GM21576 (cell line): Measurements from ENCODE around the gene HSD3B1.

Experiments
- ATAC-seq: cut with Tn5 transposase; IDR thresholded peaks from one replicate; pipeline ENCODE4 v1.9.1; 2021; ENCODE audit warnings: mild to moderate bottlenecking, moderate library complexity; ENCODE audit not compliant: unreplicated experiment

Gene HSD3B1

DNA sequence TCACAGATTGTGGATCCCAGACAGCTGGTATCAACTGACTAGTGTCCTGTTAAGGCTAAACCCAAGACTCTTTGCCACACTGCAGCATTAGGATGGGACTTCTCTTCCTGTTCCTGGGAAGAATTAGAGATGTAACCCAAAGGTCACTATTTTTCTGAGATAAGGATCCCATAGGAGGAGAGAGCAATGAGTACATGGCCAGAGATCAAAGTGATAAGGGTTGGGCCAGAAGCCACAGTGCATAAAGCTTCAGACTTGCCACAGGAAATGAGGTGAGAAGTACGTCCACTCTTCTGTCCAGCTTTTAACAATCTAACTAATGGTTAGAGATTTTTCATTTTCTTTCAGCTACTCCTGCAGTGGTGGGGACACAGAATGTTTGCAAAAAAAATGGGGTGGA lies at the start of gene HSD3B1:
Gene HSD3B1, plus strand, starts transcription at position 270 of the 400 bp plus-strand sequence. CDS start 267 bp downstream, outside the sequence.
- ATAC-seq, result no peak

DNA sequence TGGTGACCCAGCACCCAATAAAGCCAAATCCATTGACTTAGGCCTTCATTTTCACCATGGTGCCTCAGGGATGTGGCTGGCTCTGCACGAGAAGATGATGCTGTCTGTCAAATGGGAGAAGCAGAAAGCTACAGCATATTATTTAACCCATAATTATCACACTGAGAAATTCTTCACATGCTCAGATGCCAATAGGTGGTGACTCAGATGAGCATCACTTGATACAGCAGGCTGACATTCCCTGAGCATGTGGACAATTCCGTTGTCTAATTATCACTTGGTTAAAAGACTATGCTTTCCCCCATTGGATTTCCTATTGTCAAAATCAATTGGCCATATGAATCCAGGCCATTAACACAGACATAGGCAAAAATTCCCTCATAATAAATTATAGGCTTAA lies 44.0 kb upstream of the HSD3B1 start:
- ATAC-seq, result no peak

DNA sequence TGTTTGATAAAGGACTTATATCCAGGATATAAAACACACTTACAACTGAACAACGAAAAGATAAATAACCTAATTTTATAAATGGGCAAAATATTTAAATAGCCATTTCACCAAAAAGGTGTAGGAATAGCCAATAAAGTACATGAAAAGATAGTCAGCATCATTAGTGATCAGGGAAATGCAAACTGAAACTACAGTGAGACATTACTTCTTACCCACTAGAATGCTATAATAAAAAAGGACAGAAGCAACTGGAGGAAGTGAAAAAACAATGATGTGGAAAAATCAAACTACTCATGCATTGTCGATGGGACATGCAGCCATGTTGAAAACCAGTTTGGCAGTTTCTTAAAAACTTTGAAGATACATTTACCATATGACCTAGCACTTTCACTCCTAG lies 43.4 kb upstream of the HSD3B1 start:
- no peak for ATAC-seq

DNA sequence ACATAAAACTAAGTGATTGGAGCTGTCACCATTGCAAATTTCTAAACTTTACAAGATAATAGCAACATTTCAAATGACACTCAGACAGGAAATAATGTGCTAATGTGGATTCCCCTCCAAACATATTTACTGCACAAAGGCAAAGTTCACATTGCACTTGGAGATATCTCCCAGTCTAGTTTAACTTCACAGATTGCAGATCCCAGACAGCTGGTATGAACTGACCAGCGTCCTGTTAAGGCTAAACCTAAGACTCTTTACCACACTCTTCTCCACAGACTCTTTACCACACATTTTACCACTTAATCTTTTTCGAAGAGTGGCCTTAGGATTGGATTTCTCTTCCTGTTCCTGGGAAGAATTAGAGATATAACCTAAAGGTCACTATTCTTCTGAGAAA lies 40.6 kb upstream of the HSD3B1 start:
- ATAC-seq, result no peak

DNA sequence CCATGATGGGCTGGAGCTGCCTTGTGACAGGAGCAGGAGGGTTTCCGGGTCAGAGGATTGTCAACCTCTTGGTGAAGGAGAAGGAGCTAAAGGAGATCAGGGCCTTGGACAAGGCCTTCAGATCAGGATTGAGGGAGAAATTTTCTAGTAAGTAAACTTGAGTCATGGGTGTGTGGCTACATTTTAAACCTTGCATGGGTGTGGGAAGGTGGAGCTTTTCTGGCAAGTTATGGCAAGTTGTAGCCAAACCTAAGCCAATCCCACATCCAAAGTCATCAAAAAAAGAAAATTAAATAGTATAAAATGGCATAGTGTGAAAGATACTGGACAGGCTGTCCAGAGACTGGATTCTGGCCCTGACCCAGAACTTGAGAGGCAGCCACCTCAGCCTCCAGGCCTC lies 39.8 kb upstream of the HSD3B1 start:
- no peak for ATAC-seq

DNA sequence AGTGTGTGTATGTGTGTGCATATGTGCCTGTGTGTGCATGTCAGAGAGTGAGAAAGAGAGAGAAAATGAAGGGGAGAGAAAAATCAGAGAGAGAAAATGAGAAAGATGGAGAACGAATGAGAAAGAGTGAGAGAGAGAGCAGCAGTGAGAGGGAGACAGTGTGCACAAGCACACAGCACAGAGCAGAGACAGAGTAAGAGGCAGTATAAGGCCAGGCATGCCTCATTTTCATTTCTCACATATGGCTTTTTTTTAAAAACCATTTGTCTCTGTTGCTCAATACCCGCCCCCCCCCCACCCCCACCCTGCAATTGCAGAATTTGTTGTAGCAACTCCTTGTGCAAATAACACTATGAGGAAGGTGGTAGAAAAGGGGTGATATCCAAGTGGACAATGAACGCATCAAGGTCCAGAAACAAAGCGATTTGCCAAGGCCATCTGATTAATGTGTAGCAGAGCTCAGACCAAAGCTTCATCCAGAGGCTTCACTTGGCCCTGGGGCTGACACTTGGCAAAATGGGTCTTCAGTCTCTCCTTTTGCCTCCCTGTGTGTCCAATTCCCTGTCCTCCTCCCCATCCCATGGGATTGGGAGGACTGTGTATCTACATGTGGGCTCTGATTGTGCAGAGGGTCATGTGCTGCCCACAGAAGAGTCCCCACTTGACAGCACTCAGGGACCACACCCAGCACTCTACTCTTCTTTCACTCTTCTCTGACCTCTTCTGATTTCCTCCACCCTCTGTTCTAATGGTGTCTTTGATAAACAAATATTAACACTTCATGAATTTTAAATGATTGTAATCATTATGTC lies 38.9 kb upstream of the HSD3B1 start:
- no peak for ATAC-seq

DNA sequence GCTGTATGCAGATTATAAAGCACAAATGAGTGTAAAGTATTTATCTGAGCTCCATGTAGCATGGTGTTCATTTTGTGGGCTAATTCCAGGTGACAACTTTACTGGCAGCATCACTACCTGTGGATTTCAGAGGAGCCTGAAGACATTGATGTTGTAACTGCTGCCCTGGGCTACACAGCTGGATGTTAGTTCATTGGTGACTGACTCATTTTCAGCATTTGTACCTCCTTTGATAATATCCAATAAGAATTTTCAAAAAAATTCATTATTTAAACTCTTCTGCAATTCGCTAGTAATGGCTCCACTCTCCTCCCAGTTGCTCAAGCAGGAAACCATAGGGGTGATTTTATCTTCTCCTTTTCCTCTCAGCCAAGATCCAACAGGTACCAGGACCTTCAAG lies 37.3 kb upstream of the HSD3B1 start:
- no peak for ATAC-seq

DNA sequence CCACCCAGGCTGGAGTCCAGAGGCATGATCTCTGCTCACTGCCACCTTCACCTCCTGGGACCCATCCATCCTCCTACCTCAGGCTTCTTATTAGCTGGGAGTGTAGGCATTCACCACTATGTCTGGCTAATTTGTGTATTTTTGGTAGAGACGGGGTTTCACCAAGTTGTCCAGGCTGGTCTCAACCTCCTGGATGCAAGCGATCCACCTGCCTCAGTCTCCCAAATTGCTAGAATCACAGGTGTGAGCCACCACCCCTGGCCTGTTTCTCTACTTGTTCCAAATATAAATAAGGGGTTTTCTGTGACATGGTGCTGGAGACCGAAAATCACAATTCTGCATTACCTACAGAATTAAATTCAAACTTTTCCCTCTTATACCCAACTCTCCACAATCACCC lies 36.6 kb upstream of the HSD3B1 start:
- no peak for ATAC-seq

DNA sequence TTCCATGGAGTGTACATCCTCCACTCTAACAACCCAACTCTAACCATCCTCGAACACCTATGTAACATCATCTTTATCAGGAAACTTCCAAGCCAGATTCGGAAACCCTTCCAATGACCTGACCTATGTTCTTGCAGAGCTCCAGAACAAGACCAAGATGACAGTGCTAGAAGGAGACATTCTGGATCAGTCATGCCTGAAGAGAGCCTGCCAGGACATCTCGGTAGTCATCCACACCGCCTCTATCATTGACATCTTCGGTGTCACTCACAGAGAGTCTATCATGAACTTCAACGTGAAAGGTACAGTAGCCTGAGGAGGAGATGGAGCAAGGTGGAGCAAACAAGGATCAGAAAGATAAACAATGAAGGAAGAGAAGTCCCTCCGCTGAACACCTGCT lies 36.1 kb upstream of the HSD3B1 start:
- no peak for ATAC-seq

DNA sequence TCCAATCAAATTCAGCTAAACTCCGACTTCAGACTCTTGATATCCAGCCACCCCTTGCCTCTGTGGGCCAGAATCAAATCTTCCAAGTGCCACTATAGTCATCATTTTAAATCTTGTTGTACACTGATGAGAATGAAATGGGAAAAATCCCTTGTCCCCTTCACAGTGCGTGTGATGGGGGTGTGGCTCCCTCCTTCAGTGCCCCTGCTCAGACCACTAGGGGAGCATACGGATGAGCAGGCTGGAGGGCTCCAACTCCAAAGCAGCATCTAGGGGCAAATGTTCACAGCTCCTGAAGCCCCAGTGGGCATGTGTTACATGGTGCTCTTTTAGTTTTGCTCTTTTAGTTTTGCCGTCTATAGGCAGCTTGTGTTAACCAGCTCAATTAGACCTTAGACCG lies 35.4 kb upstream of the HSD3B1 start:
- no peak for ATAC-seq

DNA sequence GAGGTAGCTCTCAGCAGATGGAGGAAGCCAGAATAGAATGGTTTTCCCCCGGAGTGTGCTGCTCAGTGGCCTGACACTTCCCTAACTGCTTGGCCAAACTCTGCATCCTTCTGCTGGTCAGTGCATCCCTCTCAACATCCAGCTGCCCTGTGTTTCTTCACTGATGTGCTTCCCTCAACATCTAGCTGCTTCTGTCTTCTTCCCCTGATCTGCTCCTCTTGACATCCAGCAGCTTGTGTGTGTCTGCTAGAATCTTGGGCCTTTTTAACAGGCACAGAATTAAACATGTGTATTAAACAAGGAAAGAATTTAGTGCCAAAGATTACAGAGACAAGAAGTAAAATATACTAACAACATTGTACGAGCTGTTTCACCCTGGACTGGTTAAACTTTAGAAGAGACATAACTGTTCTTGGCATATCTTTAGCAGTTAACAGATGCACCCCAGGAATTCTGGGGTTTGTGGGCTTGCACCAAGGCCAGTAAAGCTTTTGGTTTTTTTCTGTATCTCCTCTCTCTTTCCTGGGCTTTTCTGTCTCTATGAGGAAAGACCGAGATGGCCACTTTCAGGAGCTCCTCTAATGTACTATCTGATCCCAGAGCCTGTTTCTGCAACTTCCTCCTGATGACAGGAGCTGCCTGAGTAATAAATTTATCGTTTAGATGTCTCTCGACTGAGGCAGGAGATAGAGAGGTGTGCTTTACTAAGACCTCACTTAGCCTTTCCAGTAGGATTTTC lies 34.8 kb upstream of the HSD3B1 start:
- ATAC-seq, result no peak

DNA sequence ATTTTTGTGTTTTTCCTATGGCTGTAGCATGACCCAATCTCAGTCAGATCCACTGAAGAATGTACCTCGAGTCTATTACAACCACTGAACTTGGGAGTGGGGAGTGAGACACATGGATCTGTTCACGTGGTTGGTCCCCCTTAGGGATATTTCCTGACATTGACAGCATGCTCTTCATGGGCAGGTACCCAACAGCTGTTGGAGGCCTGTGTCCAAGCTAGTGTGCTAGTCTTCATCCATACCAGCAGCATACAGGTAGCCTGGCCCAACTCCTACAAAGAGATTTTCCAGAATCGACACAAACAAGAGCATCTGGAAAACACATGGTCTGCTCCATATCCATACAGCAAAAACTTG lies 34.2 kb upstream of the HSD3B1 start:
- no peak for ATAC-seq

DNA sequence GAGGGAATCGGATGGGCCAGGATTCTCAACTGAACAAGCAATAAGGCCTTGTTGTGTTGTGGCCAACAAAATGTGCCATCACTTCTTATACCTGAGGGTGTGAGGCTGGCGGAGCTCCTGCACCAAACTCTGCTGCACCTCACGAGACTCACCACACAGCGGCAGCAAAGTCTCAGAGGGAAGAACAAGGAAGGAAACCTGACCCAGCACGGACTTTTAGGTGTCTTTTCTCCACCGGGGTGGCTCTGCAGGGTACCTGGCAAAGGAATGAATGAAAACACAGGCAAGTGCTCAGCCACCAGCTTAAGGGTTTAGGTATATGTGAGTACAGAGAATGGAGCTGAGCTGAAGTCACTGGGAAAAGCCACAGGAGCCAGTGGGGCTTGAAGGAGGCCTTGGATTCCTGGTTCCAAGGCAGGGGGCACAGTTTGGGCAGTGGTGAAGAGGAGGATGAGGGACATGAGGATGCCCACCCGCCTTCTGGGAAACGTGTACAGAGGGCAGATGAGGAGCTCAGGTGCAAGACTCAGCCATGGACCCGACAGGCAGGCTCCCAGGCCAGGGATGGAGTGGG lies 31.1 kb upstream of the HSD3B1 start:
- no peak for ATAC-seq

DNA sequence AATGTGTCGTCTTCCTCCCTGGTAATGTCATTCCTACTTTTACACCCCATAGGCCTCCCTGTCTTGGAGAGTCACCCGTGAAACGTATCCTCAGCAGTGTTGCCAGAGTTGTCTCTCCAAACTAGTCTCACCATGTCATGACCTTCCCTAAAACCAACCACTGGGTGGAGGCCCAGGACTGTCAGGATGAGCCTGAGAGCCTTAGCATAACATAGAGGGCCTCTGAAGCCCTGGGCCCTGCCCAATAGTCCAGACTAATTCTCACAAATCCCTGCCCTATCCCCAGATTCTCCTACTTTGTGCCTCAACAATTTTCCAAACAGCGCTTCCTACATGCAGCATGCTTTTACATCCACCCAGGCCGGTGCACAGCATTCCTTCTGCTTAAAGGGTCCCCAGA lies 29.3 kb upstream of the HSD3B1 start:
- ATAC-seq, result no peak

DNA sequence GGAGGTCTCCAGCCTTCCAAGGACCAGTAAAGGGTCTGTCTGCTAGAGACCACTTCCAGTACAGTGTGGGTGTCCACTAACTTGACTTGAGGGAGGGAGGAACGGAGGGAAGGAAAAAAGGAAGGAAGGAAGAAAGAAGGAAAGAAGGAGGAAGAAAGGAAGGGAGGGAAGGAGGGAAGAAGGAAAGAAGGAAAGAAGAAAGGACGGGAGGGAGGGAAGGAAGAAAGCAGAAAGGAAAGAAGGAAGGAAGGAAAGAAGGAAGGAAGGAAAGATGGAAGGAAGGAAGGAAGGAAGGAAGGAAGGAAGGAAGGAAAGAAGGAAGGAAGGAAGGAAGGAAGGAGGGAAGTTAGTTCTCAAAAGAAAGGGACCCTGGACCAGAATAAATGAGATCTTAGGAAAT lies 26.8 kb upstream of the HSD3B1 start:
- ATAC-seq, result no peak

DNA sequence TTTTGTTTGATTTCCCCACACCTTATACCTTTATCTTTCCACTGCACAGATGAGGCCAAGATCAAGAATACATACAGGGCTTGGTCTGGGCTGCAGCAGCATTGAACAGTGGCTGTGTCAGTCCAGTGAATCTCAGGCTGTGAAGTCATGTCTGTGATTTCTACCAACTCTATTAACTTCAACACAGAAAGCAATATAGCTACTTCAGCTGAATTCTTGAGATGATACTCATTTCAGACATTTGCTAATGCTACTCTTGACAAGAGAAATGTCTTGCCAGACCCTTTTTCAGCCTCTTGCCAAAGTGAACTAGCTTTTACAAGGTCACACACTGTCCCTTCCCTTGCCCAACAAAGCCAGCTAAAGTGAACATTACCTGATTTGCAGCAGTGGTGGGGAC lies 25.1 kb upstream of the HSD3B1 start:
- no peak for ATAC-seq

DNA sequence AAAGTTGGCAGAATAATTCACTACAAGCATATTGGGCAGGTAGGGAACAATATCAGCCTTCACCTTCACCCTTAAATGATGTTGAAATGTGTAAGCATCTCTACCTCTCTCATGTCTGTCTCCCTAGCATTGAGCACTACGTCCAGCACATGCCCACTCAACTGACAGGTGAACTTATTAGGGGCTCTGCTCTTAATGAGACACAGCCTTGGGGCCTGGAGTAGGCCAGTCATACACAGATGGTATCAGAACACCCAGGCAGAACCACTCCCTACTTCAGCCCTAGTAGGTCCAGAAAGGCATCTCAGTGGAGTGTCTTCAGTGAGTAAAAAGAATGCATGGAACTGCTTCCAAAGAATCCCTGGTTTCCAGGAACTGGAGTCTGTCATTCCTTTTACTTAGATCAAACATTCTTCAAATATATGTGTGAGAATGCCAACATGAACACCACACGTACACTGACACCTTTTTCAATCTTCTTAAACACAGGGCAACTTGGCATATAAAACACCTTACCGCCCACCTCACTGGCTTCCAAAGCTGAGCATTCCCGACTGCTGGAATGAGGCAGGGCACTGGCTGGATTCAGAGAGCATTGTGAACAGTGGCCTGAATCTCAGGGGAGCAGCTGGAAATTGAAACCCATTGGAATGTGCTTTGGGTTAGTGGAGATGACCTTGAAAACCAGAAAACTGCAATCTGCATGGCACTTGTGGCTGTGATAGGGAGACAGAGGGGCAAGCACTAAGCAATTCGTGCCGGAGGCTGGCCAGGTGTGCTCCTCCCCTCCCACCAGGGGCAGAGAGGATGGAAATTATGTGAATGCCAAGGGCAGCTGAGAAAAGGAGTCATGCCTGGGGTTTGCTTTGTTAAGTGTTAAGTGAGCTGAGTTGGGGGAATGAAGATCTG lies 24.2 kb upstream of the HSD3B1 start:
- no peak for ATAC-seq

DNA sequence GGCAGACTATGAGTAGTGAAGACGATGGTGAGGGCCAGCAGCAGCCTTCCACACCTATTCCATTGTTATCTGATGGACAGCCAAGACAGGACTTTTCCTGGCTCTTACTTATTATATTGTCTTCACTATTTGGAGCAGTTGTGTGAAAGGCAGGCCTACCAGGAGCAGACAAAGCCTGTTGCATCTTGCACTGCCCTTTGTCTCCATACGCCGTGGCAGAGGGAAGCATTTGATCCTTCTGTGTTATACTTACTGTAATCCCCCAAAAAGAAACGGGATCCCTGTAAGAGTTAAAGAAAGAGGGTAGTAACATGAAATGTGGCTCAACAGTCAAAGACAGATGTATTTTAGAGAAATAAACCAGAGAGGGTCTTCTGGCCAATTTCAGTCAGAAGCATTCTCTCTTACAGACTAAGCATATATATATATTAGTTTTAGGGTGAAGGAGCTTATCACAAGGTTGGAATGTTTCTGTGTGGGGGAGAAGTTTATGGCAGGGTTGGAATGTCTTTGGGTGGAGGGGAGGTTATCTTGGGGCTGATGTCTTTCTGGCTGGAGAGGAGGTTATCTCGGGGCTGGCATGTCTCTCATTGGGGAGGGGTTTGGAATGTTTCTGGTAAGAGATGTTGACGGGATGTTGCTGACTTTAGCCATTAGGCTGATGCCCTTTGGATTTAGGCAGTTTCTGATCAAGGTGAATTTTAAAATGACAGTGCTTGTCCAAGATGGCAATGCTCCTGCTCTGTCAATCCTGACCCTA lies 23.4 kb upstream of the HSD3B1 start:
- no peak for ATAC-seq

DNA sequence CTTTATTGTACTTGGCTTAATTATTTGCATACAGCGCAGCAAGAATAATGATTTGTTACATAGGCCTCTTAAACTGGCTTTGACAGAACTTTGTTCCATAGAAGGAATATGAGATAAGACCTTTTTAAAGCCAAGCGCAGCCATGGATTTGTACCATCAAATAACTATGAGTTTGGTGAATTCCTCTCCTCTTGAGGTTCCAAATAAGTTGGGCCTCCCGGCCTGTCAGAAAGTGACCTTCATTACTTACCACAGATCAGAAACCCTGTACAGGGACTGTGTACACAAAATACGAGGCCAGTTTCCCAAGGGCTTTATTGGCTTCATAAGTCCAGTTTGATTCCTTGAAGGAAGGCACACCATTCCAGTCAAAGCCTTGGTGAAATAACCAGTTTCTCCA lies 21.8 kb upstream of the HSD3B1 start:
- no peak for ATAC-seq

DNA sequence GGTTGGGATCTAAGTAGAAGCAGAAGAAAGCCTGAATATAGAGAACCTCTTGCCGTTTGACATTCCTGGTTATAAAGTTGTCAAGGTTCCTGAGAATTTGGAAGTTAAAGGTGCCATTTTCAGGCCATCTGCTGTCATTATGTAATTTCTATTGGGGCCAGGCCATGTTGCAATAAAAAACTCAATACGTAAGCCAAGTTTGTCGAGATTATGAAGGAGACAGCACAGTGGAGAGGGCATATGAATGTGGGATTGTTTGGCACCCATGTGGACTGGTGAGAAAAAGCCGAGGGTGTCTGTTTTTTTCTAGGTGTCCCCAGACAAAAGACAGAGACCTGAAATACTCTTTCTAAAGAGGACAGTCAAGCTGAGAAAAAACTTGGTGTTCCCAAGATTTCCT lies 18.8 kb upstream of the HSD3B1 start:
- ATAC-seq, result no peak
